Measurements from ENCODE around the gene PSMA2. TPM values are rescaled to one million over a fixed set of nuclear protein-coding genes. Genes with fewer than 3 reads are reported as not detected.

The PSMA2 gene
- total RNA-seq, 4 donors from 2014 or later, result 55.3 to 76.1 (median 68.9) TPM

GRCh38 chr7:42972699-42973500 is 40.9 kb upstream of the PSMA2 start:
- no peak for TF ChIP-seq CTCF (IDR thresholded peaks at IDR 0.05)
- DNase-seq (ENCODE audit: low spot score) (peak; percentile 27), ATAC-seq (ENCODE audit: low FRiP score) (peak; percentile 95)

GRCh38 chr7:42967391-42967790 is 35.4 kb upstream of the PSMA2 start:
- ATAC-seq (ENCODE audit: low FRiP score), result no peak
- no peak for DNase-seq (ENCODE audit: low spot score)
- TF ChIP-seq CTCF (IDR thresholded peaks at IDR 0.05), result no peak

- no peak for ATAC-seq (ENCODE audit: low FRiP score)
- TF ChIP-seq CTCF (IDR thresholded peaks at IDR 0.05), result no peak
- no peak for DNase-seq (ENCODE audit: low spot score)
These were observed 33.2 kb upstream of the PSMA2 start for GRCh38 chr7:42964849-42965805.

GRCh38 chr7:42964293-42964692 is 32.3 kb upstream of the PSMA2 start:
- no peak for ATAC-seq (ENCODE audit: low FRiP score)
- no peak for DNase-seq (ENCODE audit: low spot score)
- TF ChIP-seq CTCF (IDR thresholded peaks at IDR 0.05), result no peak

GRCh38 chr7:42961170-42961569 is 29.2 kb upstream of the PSMA2 start:
- TF ChIP-seq CTCF (IDR thresholded peaks at IDR 0.05), result no peak
- no peak for DNase-seq (ENCODE audit: low spot score)
- no peak for ATAC-seq (ENCODE audit: low FRiP score)

- ATAC-seq (ENCODE audit: low FRiP score) (no peak), DNase-seq (ENCODE audit: low spot score) (no peak)
- no peak for TF ChIP-seq CTCF (IDR thresholded peaks at IDR 0.05)
These were observed 28.8 kb upstream of the PSMA2 start for GRCh38 chr7:42960762-42961161.

Data from omental fat pad (tissue), 4 donors.